ENCODE data around the gene C2orf42.
"Not testable (repeated sequence)": the region's sequence is repeated elsewhere in the genome, so short reads cannot be mapped to it uniquely, and the experiment has no call there.

The C2orf42 gene

GRCh38 chr2:70169654-70170245, 21.1 kb downstream of the C2orf42 start:
- DNase-seq (ENCODE audit: low read depth in 2 of 2), result not testable (repeated sequence)

GRCh38 chr2:70161069-70161534, 29.7 kb downstream of the C2orf42 start:
- DNase-seq (ENCODE audit: low read depth in 2 of 2), result no peak

GRCh38 chr2:70160545-70160944, 30.3 kb downstream of the C2orf42 start:
- no peak for DNase-seq (ENCODE audit: low read depth in 2 of 2)

- DNase-seq (ENCODE audit: low read depth in 2 of 2), result not testable (repeated sequence)
Observed at GRCh38 chr2:70149130-70149686, 41.6 kb downstream of the C2orf42 start.

GRCh38 chr2:70148211-70148760, 42.5 kb downstream of the C2orf42 start:
- not testable (repeated sequence) for DNase-seq (ENCODE audit: low read depth in 2 of 2)

GRCh38 chr2:70145851-70146739, 44.7 kb downstream of the C2orf42 start:
- DNase-seq (ENCODE audit: low read depth in 2 of 2), result no peak

GRCh38 chr2:70145144-70145490, 45.7 kb downstream of the C2orf42 start:
- DNase-seq (ENCODE audit: low read depth in 2 of 2), result no peak

GRCh38 chr2:70144443-70145143, 46.2 kb downstream of the C2orf42 start:
- no peak for DNase-seq (ENCODE audit: low read depth in 2 of 2)

- DNase-seq (ENCODE audit: low read depth in 2 of 2), result no peak
Observed at GRCh38 chr2:70143314-70144150, 47.3 kb downstream of the C2orf42 start.

GRCh38 chr2:70142590-70143313, 48.1 kb downstream of the C2orf42 start:
- peak; percentile 99 to 100 for DNase-seq (ENCODE audit: low read depth in 2 of 2)

- no peak for DNase-seq (ENCODE audit: low read depth in 2 of 2)
Observed at GRCh38 chr2:70141902-70142589, 48.8 kb downstream of the C2orf42 start.

GRCh38 chr2:70141212-70141901, 49.5 kb downstream of the C2orf42 start:
- peak in 1 of 2 donors; percentile 58 for DNase-seq (ENCODE audit: low read depth in 2 of 2)

GRCh38 chr2:70140791-70141211, 50.0 kb downstream of the C2orf42 start:
- no peak for DNase-seq (ENCODE audit: low read depth in 2 of 2)

GRCh38 chr2:70134323-70134983, 56.4 kb downstream of the C2orf42 start:
- not testable (repeated sequence) for DNase-seq (ENCODE audit: low read depth in 2 of 2)

- DNase-seq (ENCODE audit: low read depth in 2 of 2), result no peak
Observed at GRCh38 chr2:70133491-70134322, 57.1 kb downstream of the C2orf42 start.

- no peak for DNase-seq (ENCODE audit: low read depth in 2 of 2)
Observed at GRCh38 chr2:70133127-70133452, 57.7 kb downstream of the C2orf42 start.

- no peak for DNase-seq (ENCODE audit: low read depth in 2 of 2)
Observed at GRCh38 chr2:70132244-70133126, 58.3 kb downstream of the C2orf42 start.

Data from stimulated activated CD4-positive, alpha-beta T cell treated with anti-CD3 and anti-CD28 coated beads, Interleukin-4, amount 100 ng/mL, for 48 hours (primary cell).